ENCODE measurements around the gene KRT8. TPM values are rescaled to one million over a fixed set of nuclear protein-coding genes. Genes with fewer than 3 reads are reported as not detected.

The KRT8 gene
- total and polyA plus RNA-seq, 4 donors: 150 to 639 (median 482) TPM

GRCh38 chr12:52927964-52928363, 23.1 kb upstream of the KRT8 start:
- H3K36me3 ChIP-seq (ENCODE audit: control insufficient read depth in 4 of 4, insufficient read depth in 4 of 4, low read length in 4 of 4): no peaks in the 10 kb centered on the region
- peaks cover 0 to 7% (median 4%) of the 10 kb centered on the region in 5 donors for H3K4me1 ChIP-seq (ENCODE audit: control insufficient read depth in 5 of 5, insufficient read depth in 5 of 5, low read length in 5 of 5)
- ATAC-seq (ENCODE audit: insufficient read depth, low FRiP score) (no peak), DNase-seq (no peak)
- no peak for TF ChIP-seq CTCF (IDR thresholded peaks at IDR 0.05; ENCODE audit: control extremely low read depth, extremely low read depth)
- H3K27me3 ChIP-seq (ENCODE audit: control insufficient read depth in 3 of 3, insufficient read depth in 3 of 3, low read length in 2 of 3): no peaks in the 10 kb centered on the region
- no peak overlapping the region for H3K4me3 ChIP-seq
- no peaks in the 10 kb centered on the region for H3K9me3 ChIP-seq (ENCODE audit: control insufficient read depth in 4 of 4, insufficient read depth in 3 of 4, low read length in 3 of 4)
- 88 to 93% methylated on average over 4 of the region's 4 CpGs for WGBS, 2 donors
- peak overlapping the region in 1 of 2 donors; percentile 20 for H3K27ac ChIP-seq (ENCODE audit: low read depth in 1 of 2, low read length in 1 of 2)
- H3K9ac ChIP-seq (ENCODE audit: insufficient read depth in 1 of 2, low read length in 2 of 2): no peak overlapping the region

GRCh38 chr12:52926596-52927234, 21.8 kb upstream of the KRT8 start:
- Histone ChIP-seq H3K4me1 (ENCODE audit: control insufficient read depth in 5 of 5, insufficient read depth in 5 of 5, low read length in 5 of 5) (peaks cover 0 to 7% (median 4%) of the 10 kb centered on the region in 5 donors), H3K36me3 (ENCODE audit: control insufficient read depth in 4 of 4, insufficient read depth in 4 of 4, low read length in 4 of 4) (no peaks in the 10 kb centered on the region), H3K27ac (ENCODE audit: low read depth in 1 of 2, low read length in 1 of 2) (peak overlapping the region in 1 of 2 donors; percentile 69), H3K9me3 (ENCODE audit: control insufficient read depth in 4 of 4, insufficient read depth in 3 of 4, low read length in 3 of 4) (no peaks in the 10 kb centered on the region), H3K9ac (ENCODE audit: insufficient read depth in 1 of 2, low read length in 2 of 2) (no peak overlapping the region), H3K4me3 (no peak overlapping the region), H3K27me3 (ENCODE audit: control insufficient read depth in 3 of 3, insufficient read depth in 3 of 3, low read length in 2 of 3) (no peaks in the 10 kb centered on the region)
- TF ChIP-seq CTCF (IDR thresholded peaks at IDR 0.05; ENCODE audit: control extremely low read depth, extremely low read depth): no peak
- WGBS, 2 donors: 68 to 85% methylated on average over 4 of the region's 4 CpGs
- DNase-seq: no peak
- no peak for ATAC-seq (ENCODE audit: insufficient read depth, low FRiP score)

- ATAC-seq (ENCODE audit: insufficient read depth, low FRiP score) (peak; percentile 56), DNase-seq (peak; percentile 29 to 67 (median 59))
- Histone ChIP-seq H3K4me3 (no peak overlapping the region), H3K36me3 (ENCODE audit: control insufficient read depth in 4 of 4, insufficient read depth in 4 of 4, low read length in 4 of 4) (no peaks in the 10 kb centered on the region), H3K27me3 (ENCODE audit: control insufficient read depth in 3 of 3, insufficient read depth in 3 of 3, low read length in 2 of 3) (no peaks in the 10 kb centered on the region), H3K9ac (ENCODE audit: insufficient read depth in 1 of 2, low read length in 2 of 2) (no peak overlapping the region), H3K9me3 (ENCODE audit: control insufficient read depth in 4 of 4, insufficient read depth in 3 of 4, low read length in 3 of 4) (no peaks in the 10 kb centered on the region), H3K4me1 (ENCODE audit: control insufficient read depth in 5 of 5, insufficient read depth in 5 of 5, low read length in 5 of 5) (peaks cover 0 to 7% (median 4%) of the 10 kb centered on the region in 5 donors), H3K27ac (ENCODE audit: low read depth in 1 of 2, low read length in 1 of 2) (peak overlapping the region in 1 of 2 donors; percentile 29)
- 67 to 81% methylated on average over 7 of the region's 7 CpGs for WGBS, 2 donors
- TF ChIP-seq CTCF (IDR thresholded peaks at IDR 0.05; ENCODE audit: control extremely low read depth, extremely low read depth): no peak
These were observed 21.1 kb upstream of the KRT8 start for GRCh38 chr12:52925717-52926595.

Measured in lung (tissue), 12 donors.